GM21529 (cell line): ENCODE results near the gene MYB.

Experiments used
- ATAC-seq: cut with Tn5 transposase; IDR thresholded peaks from one replicate; pipeline ENCODE4 v1.9.1; 2021; ENCODE audit not compliant: unreplicated experiment

MYB gene

GRCh38 chr6:135215563-135215962 is 34.5 kb downstream of the MYB start:
- ATAC-seq: no peak

- ATAC-seq: no peak
Measured at GRCh38 chr6:135217663-135218062, 36.6 kb downstream of the MYB start.

DNA sequence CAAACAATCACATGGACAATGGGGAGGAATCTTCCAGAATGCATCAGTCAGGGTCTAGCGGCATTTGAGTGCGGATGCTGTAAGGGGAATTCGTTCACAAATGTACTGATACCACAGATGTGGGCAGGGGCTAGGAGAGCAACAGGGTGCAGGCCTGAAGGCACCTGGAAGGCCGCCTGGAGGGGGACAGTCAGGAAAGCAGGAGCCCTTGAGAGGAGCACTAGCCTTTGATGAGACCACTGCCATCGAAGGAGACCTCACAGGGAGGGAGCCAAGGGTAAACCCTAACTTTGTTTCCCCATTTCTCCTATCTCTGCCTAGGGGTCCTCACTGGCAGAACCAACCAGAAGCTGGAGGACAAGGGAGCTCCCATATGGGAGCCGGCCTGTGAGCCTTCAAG is 38.2 kb downstream of the MYB start:
- ATAC-seq: no peak

DNA sequence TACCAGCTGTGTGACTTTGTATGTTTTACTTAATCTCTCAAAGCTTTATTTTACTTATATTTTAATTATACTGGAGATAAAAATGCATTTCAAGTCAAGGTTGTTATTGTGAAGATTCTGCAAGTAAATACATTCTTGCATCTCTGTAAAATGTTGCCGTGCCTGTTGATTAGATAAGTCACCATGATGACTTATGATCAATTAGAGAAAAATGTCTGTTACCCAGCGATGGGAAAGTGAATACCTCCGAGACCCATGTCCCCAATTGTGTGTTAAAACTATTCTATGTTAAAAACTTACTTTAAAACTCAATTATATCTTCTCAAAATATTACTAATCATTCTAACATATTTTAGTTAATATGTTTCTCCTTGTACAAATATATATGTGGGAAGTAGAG is 39.9 kb downstream of the MYB start:
- ATAC-seq: no peak

GRCh38 chr6:135221505-135221904 is 40.4 kb downstream of the MYB start:
- ATAC-seq: no peak

GRCh38 chr6:135222623-135223022 is 41.5 kb downstream of the MYB start:
- no peak for ATAC-seq

GRCh38 chr6:135224037-135224647 is 43.0 kb downstream of the MYB start:
- no peak for ATAC-seq

DNA sequence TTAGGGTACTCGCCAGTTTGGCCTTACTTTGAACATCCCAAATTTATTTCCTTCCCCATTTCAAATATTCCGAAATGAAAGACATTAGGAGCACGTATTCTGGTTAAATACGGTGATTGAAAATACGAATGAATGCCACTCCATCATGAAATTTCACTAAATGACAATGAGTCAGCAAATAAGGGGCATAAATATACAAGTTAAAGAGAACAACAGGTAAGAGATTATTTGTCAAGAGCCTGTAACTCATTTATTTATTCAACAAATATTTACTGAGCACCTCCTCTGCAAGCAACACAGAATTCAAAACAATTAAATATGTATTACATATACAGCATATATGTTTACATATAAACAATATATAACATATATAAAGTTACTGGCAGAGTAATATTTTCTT is 44.8 kb downstream of the MYB start:
- no peak for ATAC-seq

DNA sequence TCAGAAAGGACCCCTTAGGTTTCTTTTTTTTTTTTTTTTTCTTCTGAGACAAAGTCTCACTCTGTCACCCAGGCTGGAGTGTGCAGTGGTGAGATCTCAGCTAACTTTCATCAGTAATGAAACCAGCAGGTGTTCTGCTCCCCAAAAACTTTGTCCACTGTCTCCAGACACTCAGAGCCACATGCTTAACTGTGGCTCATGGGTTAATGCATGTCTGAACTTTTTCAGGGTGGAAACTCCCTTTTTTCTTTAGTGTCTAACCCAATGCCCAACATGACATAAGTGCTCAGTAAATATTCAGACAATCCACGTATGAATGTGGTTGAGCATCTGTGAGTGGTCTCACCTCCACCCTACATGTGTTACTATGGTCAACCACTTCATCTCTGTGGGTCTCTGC is 45.4 kb downstream of the MYB start:
- peak; percentile 92 for ATAC-seq

- ATAC-seq: no peak
Measured at GRCh38 chr6:135227349-135227748, 46.2 kb downstream of the MYB start.

GRCh38 chr6:135227758-135228157 is 46.6 kb downstream of the MYB start:
- no peak for ATAC-seq

GRCh38 chr6:135228486-135228885 is 47.4 kb downstream of the MYB start:
- peak; percentile 34 for ATAC-seq

DNA sequence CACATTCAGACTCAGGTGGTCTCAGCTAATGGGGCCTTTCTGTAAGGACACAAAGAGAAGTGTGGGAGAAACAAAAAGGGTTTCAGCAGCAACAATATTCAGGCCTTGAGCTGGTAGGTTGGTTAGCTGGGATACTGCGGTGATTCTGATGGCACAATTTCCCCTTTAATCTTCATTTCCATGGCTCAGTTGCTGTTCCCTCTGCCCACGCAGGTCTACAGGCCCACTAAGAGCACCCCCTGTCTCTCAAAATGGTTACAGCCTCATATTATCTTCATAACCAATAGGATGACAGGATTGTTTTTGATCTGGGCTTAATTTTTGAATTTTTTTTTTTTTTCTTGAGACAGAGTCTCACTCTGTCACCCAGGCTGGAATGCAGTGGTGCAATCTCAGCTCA is 48.9 kb downstream of the MYB start:
- ATAC-seq: no peak

DNA sequence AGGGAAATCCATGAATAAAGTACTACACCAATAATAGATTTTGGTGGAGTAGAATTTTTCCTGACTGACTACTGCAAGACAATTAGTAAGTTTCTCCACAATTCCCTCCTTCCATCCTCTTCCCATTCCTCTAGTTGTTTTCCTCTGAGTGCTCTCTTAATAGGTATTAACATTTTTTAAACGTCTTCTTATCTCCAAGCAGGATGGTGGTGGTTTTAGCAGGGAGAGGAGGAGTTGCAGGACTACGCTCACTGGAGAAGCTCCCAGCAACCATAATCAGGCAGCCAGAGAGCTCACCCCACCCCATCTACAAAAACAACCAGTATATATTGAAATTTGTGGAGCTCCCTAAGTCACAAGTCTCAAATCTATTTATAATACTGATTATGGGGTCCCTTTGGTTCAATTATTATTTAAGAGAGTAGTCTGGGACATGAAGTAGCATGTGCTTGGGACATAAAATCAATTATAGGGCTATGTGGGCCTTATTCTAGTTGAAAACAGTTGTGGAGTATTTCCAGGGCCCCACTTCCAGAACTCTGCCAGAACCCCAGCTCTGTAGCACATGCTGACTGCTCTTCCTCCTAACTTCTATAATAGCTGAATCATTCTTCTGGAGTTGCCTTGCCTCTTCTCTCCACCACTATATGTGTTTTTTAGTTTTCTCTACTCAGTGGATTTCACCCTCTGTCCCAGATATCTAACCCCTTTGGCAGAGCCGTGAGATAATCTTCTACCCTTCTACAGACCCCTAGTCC is 49.8 kb downstream of the MYB start:
- ATAC-seq: no peak

- ATAC-seq: no peak
Measured at GRCh38 chr6:135231469-135231844, 50.3 kb downstream of the MYB start.

DNA sequence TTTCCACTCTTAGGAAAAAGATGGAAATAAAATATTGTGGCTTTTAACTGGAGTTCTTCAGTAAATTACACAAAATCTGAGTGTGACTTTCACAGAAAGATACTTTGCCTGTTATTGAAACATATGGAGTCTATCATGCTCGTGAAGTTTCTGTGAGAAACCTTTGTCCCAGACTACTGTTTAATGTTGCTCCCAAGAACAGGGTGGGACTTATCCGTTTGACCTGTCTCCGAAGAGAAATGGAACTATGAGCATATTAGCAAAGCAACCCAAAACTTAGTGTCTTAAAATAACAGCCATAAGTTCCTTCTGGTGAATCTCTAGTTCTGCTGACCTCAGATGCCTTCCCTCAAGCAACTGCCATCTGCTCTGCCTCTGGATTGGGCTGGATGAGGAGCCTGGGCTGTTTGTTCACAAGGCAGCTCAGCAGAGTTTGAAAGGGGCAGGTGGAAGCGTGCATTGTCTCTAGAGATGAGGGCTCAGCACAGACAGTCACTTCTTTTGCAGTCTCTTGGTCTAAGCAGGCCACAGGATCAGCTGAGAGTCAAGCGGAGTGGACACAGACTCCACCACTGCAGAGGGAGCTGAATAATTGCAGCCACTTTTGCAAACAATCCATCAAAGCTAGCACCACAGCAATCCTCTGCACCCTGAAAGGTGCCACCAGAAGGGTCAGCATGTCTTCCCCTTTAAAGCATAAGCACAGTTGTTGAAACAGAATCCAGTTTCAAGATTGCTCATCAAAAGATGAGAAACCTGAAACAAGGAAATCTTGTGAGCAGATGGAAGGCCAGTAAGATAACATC is 52.8 kb downstream of the MYB start:
- ATAC-seq: peak; percentile 72

DNA sequence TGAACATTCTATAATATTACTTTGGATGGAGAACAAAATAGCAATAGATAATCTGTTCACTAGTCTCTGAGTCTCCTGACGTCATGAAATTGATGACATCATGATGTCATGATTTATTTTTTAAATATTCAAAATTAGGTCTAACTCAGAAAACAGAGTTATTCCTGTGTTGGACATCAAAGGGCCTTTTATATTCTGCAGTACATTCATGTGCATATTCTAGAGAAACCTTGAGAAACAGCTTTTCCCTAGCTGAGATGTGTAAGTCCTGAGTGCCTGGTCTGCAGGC is 53.3 kb downstream of the MYB start:
- no peak for ATAC-seq

GRCh38 chr6:135235716-135236115 is 54.6 kb downstream of the MYB start:
- no peak for ATAC-seq

DNA sequence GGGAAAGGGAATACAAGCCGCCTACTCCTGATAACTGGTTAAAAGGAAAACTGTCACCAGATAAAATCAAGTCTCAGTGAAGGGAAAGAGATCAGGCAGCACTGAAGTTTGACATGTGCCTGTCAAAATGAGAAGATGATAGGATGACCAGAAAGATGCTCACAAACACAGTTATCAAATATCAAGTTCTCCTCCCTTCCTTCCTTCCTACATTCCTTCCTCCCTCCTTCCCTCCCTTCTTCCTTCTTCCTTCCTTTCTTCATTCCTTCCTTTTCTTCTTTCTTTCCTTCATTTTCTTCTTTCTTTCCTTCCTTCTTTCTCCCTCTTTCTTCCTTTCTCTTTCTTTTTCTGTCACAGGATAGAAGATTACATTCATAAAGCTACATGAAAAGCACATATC is 55.2 kb downstream of the MYB start:
- ATAC-seq: no peak

DNA sequence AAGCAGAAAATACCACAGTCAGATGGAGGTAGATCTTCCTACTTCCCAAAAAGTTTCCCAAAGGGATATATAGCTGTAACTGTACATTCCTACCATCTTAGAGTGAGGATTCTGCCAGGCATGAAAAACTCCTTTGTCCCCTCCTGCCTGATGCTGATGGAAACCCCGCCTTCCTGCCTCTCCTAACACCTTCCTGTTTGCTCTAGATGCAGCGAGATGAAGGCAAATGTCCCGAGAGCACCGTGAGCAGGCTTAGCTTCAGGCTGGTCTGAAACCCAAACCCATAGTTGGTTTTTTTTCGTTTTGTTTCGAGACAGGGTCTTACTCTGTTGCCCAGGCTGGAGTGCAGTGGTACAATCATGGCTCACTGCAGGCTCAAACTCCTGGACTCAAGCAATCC is 55.6 kb downstream of the MYB start:
- no peak for ATAC-seq

DNA sequence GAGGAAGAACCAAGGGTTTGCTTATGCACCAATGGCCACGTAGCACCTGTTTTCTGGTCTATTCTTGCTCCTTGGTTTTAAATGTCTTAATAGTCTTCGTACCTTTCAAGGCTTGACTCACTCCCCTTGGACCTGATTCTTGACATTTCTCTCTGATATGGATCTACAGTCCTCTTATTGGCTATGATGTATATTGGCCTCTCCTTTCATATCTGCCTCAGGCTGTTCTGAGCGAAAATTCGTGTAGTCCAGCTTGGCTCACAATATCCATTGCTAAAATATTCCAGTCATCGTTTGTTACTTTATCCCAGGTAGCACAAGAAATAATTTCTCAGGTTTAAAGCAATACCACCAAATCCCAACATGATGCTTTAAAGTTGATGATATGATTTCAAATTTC is 59.6 kb downstream of the MYB start:
- no peak for ATAC-seq
